ENCODE measurements around the gene LARGE1. TPM values are rescaled to one million over a fixed set of nuclear protein-coding genes. Genes with fewer than 3 reads are reported as not detected.

LARGE1 gene
- total RNA-seq, 1 experiment from 2014 or later: 23.5 TPM

DNA sequence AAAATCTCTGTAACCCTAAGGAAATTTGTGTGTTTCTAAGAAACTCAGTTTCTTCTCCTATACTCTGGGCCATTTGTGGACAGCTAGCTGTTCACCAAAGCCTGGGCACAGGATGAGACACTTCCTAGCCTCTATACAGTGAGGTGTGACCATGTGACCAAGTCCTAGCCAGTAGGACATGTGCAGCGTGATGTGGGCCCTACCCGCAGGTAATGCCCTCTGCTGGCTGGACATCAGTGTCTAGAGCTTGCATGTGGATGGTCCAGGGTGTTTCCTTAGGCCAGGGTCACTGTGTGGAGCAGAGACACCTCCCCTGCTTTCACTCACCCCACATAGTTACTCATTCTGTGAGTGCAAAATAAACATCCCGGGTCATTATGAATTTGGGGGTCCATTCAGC is 100.5 kb downstream of the LARGE1 start:
- no peak for DNase-seq
- no peak overlapping the region for H3K27ac ChIP-seq
- no peaks in the 10 kb centered on the region for H3K36me3 ChIP-seq
- H3K27me3 ChIP-seq: no peaks in the 10 kb centered on the region
- H3K9me3 ChIP-seq (replicated peaks): no peaks in the 10 kb centered on the region
- no peaks in the 10 kb centered on the region for H3K4me1 ChIP-seq
- H3K4me3 ChIP-seq: no peak overlapping the region

DNA sequence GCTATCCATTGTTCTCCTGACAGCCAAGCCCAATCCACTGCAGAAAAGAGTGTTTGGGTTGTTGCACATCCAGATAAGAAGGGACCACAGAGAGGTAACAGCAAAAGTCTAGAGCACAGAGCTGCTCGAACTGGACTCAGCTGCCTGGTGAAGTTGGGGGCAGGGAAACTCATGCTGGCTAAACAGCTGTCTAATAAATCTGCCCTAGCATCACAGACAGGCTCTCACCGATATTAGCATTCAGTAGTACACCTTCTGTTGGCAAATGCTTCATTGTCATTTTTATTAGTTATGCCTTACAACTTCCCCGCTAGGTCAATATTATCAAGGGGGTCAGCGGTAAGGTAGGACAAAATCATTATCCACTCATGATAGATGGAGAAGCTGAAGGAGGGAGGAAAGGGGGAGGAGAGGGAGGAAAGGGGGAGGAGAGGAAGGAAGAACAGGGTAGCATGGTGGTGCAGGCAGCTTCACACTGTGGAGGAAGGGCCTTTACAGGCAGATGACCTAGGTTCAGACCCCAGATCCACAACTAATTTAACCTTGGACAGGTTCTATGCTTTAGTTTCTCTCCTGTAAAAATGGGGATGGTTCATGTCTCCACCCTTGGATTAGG is 102.7 kb downstream of the LARGE1 start:
- Histone ChIP-seq H3K27ac (no peak overlapping the region), H3K9me3 (replicated peaks) (no peaks in the 10 kb centered on the region), H3K27me3 (no peaks in the 10 kb centered on the region), H3K4me1 (0 out of 2 replicates have a peak, but pooled peaks cover 1% of the 10 kb centered on the region), H3K4me3 (no peak overlapping the region), H3K36me3 (no peaks in the 10 kb centered on the region)
- no peak for DNase-seq

DNA sequence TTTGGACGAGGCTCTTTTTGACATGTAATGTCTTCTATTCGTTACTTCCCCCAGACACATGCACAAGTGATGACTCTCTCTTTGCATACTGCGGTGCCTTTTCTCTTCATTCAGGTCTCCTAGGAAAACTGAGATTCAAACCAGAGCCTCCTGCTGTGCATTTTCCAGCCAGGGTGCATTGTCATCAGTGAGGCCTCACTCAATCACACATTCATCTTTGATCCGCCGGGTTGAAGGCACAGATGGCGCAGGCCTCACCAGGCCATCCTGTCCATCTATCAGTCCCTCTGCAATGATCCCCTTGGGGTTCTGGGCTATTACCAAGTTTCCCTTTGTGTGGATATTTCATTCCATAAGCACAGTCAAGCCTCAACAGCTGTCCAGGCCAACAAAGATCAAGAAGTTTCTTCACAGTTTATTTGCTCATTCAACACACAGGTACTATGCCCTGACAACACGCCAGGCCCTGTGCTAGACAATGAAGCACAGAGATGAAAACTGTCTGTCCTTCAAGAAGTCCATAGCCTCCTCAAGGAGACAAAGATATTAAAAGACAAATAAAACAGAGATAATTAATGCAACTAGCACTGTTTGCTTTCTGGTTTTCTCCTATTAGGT is 107.8 kb downstream of the LARGE1 start:
- peaks cover 16% of the 10 kb centered on the region for H3K4me1 ChIP-seq
- no peak overlapping the region for H3K4me3 ChIP-seq
- peak; percentile 14 to 51 for DNase-seq
- H3K36me3 ChIP-seq: no peaks in the 10 kb centered on the region
- H3K27me3 ChIP-seq: no peaks in the 10 kb centered on the region
- 0 out of 2 replicates have a peak overlapping the region, but pooled peaks have one; percentile 13 for H3K27ac ChIP-seq
- no peaks in the 10 kb centered on the region for H3K9me3 ChIP-seq (replicated peaks)

DNA sequence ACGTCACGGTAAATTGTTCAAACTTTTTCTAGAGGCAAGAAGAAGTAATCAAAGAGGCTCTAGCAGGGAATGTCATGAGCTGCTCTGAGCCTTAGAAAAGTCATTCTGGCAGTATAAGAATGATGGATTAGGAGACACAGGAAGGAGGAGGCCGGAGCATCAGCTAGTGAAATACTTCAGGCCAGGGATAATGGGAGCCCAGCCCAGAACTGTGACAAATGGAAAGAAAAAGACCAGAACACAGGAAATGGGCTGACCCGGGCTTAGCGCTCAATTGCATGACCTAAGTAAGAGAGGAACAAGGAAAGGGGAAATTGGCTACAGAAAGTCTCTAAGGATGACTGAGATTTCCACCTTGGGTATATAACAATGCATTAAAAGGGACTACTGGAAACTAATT is 108.6 kb downstream of the LARGE1 start:
- peak in 1 of 2 experiments; percentile 31 for DNase-seq
- Histone ChIP-seq H3K27me3 (no peaks in the 10 kb centered on the region), H3K9me3 (replicated peaks) (no peaks in the 10 kb centered on the region), H3K4me1 (peaks cover 16% of the 10 kb centered on the region), H3K27ac (peak overlapping the region; percentile 22; the same call in 1 of the 2 replicates), H3K4me3 (no peak overlapping the region), H3K36me3 (no peaks in the 10 kb centered on the region)

DNA sequence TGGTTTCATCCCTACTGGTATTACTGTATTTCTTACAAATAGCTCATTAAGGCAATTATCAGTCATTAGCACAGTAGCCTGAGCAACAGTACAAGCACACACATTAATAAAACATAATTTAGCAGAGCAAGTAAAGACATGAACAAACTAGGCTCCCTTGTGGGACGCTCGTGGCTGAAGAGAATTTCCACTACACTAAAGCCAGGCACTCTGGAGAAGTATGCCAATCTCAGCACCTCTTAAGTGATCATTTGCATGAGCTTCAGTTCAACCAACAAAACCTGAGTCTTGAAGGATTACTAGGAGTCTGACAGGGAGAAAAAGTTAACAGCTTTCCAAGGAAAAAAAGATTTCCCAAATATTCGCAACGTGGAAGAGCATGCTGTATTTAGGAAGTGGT is 109.1 kb downstream of the LARGE1 start:
- no peak for DNase-seq

DNA sequence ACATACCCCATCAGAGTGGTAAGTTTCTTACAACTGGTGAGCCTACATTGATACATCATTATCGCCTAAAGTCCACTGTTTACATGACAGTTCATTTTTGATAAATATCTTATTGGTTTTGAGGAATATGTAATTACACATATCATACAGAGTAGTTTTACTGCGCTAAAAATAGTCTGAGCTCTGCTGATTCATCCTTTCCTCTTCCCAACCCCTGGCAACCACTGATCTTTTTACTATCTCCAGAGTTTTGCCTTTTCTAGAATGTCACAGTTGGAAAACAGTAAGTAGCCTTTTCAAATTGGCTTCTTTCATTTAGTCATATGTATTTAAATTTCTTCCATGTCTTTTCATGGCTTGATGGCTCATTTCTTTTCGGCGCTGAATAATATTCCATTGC is 112.8 kb downstream of the LARGE1 start:
- Histone ChIP-seq H3K4me3 (no peak overlapping the region), H3K9me3 (replicated peaks) (no peaks in the 10 kb centered on the region), H3K27ac (no peak overlapping the region), H3K4me1 (peaks cover 20% of the 10 kb centered on the region), H3K27me3 (no peaks in the 10 kb centered on the region), H3K36me3 (no peaks in the 10 kb centered on the region)
- no peak for DNase-seq

More for the DNA sequence above, 109.1 kb downstream of the LARGE1 start:
- H3K9me3 ChIP-seq (replicated peaks): no peaks in the 10 kb centered on the region
- H3K27ac ChIP-seq: peak overlapping the region; percentile 22; the same call in 1 of the 2 replicates
- peaks cover 16% of the 10 kb centered on the region for H3K4me1 ChIP-seq
- no peaks in the 10 kb centered on the region for H3K27me3 ChIP-seq
- H3K36me3 ChIP-seq: no peaks in the 10 kb centered on the region
- H3K4me3 ChIP-seq: no peak overlapping the region

DNA sequence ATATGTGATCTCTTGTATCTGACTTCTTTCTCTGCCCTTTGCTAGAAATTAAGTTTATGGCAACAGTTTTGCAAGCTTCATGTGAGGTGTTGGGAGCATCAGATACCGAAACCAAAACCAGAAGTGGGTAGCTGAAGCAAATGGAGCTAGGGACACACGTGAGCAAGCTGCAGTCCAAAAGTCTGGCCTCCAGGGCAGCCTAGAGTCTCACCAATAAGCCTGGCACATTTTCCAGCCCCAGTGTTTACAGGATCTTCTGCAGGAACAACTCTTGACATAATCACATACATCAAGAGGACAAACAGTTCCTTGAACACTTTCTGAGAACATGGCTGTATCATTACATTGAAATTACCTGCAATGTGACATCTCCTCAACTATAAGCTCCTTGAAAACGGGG is 114.1 kb downstream of the LARGE1 start:
- no peak overlapping the region for H3K27ac ChIP-seq

DNA sequence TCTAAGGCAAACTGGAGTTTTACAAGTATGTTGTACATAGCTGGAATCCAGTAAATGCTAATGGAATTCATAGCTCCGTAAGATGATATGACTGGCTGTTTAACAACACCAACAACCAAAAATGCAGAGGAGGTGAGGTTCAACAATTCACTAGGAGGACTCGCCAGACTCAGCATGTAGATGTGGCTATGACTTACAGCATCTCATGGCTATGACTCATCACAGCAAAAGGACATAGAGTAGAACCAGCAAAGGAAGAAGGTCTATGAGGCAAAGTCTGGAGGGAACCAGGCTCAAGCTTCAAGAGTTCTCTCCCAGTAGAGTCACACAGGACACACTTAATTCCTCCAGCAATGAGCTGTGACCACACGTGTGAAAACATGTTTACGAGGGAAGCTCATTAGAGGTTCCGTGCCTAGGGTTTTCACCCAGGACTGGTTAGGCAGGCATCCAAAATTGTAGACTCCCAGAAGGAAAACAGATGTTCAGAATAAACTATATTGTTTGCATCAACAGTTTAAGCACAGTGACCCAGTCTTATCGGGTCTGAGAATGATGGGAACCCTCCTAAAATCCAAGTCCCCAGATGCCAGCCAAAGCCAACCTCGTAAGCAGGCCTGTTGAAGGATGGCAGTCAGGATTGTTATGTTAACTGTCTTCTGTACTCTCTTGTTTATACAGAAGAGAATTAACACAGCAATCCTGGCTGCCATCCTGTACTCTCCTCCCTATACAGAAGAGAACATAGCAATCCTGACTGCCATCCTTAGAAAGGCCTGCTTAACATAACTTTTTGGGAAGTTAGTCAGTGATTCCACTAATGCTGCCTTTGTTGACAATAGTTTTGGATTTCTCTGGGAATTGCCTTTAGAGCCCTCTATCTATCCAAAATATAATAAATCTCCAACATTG is 116.6 kb downstream of the LARGE1 start:
- Histone ChIP-seq H3K4me1 (peaks cover 6% of the 10 kb centered on the region; the same call in 1 of the 2 replicates), H3K27me3 (no peaks in the 10 kb centered on the region), H3K9me3 (replicated peaks) (no peaks in the 10 kb centered on the region), H3K36me3 (no peaks in the 10 kb centered on the region), H3K27ac (no peak overlapping the region), H3K4me3 (no peak overlapping the region)
- no peak for DNase-seq

More for the DNA sequence above, 114.1 kb downstream of the LARGE1 start:
- Histone ChIP-seq H3K4me1 (peaks cover 9% of the 10 kb centered on the region; the same call in 1 of the 2 replicates), H3K27me3 (no peaks in the 10 kb centered on the region), H3K36me3 (no peaks in the 10 kb centered on the region), H3K9me3 (replicated peaks) (no peaks in the 10 kb centered on the region), H3K4me3 (no peak overlapping the region)
- no peak for DNase-seq

DNA sequence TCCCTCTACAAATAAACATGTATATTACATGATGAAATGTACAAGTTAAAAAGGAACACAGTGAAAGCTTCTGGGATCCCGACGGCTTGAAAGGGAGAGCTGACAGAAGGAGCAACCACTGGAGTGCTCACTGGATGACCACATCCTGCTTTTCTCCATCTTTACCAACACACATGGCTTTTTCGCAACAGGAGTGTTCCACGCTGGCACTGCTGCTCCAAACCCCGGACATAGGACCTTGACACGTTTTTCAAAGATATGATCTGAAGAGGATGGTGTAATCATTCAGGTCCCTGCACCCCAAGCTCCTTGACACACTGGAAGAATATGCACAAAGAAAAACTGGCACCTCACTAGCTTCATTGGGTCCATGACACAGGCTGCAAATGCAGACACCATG is 121.9 kb downstream of the LARGE1 start:
- Histone ChIP-seq H3K9me3 (replicated peaks) (no peaks in the 10 kb centered on the region), H3K27ac (no peak overlapping the region), H3K4me3 (no peak overlapping the region), H3K27me3 (no peaks in the 10 kb centered on the region), H3K4me1 (peaks cover 3% of the 10 kb centered on the region; the same call in 1 of the 2 replicates), H3K36me3 (no peaks in the 10 kb centered on the region)
- DNase-seq: no peak

DNA sequence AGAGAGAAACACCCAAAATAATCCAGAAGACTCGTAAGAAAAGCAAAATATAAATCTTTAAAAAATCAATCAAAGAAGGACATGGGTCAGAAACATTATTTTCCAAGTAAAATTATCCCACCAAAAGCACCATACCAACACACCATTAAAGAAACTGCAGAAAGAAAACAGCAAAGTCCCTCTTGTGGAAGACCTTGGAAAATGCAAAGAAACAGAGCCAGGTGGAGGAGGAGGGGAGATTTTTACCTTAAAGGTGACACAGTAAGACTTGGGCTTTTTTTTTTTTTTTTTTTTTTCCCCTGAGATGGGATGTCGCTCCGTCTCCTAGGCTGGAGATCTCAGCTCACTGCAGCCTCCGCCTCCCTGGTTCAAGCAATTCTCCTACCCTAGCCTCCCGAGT is 123.8 kb downstream of the LARGE1 start:
- no peak for DNase-seq
- Histone ChIP-seq H3K36me3 (no peaks in the 10 kb centered on the region), H3K9me3 (replicated peaks) (no peaks in the 10 kb centered on the region), H3K27me3 (no peaks in the 10 kb centered on the region), H3K4me3 (no peak overlapping the region), H3K27ac (no peak overlapping the region), H3K4me1 (no peaks in the 10 kb centered on the region)

DNA sequence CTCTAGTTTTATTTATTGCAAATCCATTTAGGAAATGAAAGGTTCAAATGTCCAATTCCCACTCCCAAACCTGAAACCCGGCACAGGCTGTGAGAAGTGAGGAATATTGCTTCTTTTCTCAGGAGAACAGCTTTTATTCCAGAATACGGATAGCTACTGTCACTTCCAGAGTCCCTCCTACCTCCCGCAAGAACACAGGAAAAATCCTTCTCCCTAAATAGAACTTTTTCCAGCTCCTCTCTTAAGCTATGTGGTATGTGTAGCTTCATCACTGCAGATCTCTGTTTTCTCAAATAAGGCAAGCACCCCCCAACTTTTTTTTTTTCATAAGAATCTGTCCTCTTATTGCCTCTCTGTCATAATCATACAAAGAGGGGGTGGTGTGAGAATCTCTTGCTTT is 126.8 kb downstream of the LARGE1 start:
- H3K27ac ChIP-seq: no peak overlapping the region
- no peaks in the 10 kb centered on the region for H3K36me3 ChIP-seq
- H3K4me1 ChIP-seq: no peaks in the 10 kb centered on the region
- no peak for DNase-seq
- no peaks in the 10 kb centered on the region for H3K27me3 ChIP-seq
- peaks cover 7% of the 10 kb centered on the region for H3K9me3 ChIP-seq (replicated peaks)
- H3K4me3 ChIP-seq: no peak overlapping the region

DNA sequence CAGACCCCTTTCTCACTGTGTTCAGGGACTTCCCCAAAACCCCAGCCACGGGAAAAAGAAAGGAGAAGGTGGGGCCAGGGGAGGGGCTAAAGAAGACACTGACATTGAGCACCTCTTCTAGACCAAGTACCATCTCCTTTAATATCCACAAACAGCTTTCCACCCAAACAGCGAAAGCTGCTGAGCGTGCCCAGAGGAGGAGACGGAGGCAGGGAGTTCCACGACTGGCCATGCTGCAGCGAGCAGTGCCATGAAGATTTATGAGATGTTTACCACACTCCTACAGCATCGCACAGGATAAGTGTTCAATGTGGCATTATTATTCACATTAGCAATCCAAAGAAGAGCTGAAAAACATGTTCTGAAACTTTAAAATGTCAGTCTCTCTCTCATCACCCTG is 127.4 kb downstream of the LARGE1 start:
- no peak overlapping the region for H3K27ac ChIP-seq

DNA sequence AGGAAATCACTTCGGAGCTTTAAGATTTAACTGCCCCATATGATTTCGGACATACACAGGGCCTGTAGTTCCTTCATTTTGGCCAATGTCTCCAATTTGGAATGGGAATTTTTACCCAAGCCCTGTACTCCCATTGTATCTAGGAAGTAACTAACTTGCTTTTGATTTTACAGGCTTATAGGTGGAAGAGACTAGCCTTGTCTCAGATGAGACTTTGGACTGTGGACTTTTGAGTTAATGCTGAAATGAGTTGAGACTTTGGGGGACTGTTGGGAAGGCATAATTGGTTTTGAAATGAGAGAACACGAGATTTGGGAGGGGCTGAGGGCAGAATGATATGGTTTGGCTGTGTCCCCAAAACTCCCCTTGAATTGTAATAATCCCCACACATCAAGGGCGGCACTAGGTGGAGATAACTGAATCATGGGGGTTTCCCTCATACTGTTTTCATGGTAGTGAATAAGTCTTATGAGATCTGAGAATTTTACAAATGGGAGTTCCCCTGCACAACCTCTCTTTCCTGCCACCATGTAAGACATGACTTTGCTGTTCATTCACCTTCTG is 130.5 kb downstream of the LARGE1 start:
- H3K36me3 ChIP-seq: no peaks in the 10 kb centered on the region
- no peak overlapping the region for H3K4me3 ChIP-seq
- no peak for DNase-seq
- peaks cover 7% of the 10 kb centered on the region for H3K9me3 ChIP-seq (replicated peaks)
- no peak overlapping the region for H3K27ac ChIP-seq
- no peaks in the 10 kb centered on the region for H3K4me1 ChIP-seq
- no peaks in the 10 kb centered on the region for H3K27me3 ChIP-seq

More for the DNA sequence above, 127.4 kb downstream of the LARGE1 start:
- Histone ChIP-seq H3K27me3 (no peaks in the 10 kb centered on the region), H3K9me3 (replicated peaks) (peaks cover 7% of the 10 kb centered on the region), H3K4me3 (no peak overlapping the region), H3K4me1 (no peaks in the 10 kb centered on the region), H3K36me3 (no peaks in the 10 kb centered on the region)
- DNase-seq: no peak

DNA sequence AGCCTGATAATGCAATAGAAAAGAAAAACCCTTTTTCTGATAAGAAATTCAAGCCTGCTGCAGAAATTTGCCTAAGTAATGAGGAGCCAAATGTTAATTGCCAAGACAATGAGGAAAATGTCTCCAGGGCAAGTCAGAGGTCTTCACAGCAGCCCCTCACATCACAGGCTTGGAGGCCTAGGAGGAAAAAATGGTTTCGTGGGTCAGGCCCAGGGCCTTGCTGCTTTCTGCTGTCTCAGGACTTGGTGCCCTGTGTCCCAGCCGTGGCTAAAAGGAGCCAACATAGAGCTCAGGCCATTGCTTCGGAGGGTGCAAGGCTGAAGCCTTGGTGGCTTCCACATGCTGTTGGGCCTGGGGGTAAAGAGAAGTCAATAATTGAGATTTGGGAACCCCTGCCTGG is 131.3 kb downstream of the LARGE1 start:
- Histone ChIP-seq H3K4me1 (no peaks in the 10 kb centered on the region), H3K27ac (no peak overlapping the region), H3K27me3 (no peaks in the 10 kb centered on the region), H3K9me3 (replicated peaks) (peaks cover 7% of the 10 kb centered on the region), H3K36me3 (no peaks in the 10 kb centered on the region), H3K4me3 (no peak overlapping the region)
- no peak for DNase-seq

All from SJCRH30 (cell line).